NCI-H345 treated with DMSO at 0.1 percent for 48 hours (cell line): ENCODE measurements around the gene SPTBN1.
"Not testable (repeated sequence)": the region's sequence is repeated elsewhere in the genome, so short reads cannot be mapped to it uniquely, and the experiment has no call there.

Experiments
- DNase-seq: peaks from one replicate; lab custom pipeline; 2025; ENCODE audit not compliant: unreplicated experiment; lab: John Stamatoyannopoulos, UW

The SPTBN1 gene

GRCh38 chr2:54525321-54525720 is 69.2 kb downstream of the SPTBN1 start:
- no peak for DNase-seq

DNA sequence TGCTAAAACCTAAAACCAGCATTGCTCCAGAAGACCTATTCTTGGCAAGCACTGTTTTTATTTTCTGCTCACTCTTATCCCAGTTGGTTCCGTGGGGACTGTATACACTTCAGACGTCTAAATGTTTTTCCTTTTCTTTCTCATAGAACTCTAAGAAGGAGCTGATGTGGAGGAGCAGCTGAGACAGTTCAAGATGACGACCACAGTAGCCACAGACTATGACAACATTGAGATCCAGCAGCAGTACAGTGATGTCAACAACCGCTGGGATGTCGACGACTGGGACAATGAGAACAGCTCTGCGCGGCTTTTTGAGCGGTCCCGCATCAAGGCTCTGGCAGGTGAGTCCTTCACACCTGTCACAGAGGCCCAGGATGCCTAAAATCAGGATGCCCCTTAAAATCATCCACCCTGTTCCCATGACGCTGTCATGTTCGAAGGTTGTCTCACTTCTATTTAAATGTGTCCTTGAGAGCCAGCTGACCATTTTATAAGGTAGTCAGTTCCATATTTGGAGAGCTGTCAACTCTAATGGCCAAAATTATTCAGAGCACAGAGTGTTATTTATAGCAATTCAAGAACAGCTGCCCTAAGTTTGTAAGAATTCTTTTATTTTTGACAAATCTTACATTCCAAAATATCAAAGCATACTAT is 70.2 kb downstream of the SPTBN1 start:
- no peak for DNase-seq

- DNase-seq: no peak
Observed at GRCh38 chr2:54528311-54528955, 72.3 kb downstream of the SPTBN1 start.

- DNase-seq: not testable (repeated sequence)
Observed at GRCh38 chr2:54529518-54529917, 73.4 kb downstream of the SPTBN1 start.

DNA sequence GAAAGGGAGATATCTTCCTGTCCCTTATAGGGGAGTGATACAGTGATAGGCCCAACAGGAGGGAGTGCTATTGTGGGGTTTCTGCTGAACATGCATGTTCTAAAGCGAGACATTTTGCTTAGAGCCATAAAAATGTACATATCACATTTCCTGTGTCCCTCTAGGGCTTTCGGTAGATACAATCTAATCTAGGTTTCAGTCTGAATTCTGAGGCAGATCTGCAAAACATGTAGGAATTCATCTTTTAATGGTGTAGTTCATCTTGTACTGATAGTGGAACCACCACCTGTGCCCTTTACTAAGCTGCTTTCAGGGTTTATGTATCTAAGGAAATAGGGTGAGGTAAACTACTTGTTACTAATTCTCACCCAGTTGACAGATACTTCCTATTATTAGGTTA is 73.8 kb downstream of the SPTBN1 start:
- DNase-seq: no peak

DNA sequence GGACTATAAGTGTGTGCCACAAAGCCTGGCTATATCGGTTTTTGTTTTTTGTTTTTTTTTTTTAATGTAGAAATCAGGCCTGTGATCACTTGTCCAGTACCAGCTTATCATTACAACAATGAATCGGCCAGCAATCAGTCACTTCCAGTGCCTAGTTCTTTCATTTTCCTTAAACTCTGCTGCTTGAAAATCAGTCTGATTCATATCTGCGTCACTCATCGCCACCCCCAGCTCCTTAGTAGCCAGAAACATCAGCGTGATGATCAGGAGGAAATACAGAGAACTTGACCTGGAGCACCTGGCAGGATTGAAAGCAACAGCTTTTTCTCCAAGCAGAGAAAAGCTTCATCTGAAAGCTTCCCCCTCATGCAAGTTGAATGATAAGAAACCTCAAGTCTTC is 75.4 kb downstream of the SPTBN1 start:
- DNase-seq: no peak

DNA sequence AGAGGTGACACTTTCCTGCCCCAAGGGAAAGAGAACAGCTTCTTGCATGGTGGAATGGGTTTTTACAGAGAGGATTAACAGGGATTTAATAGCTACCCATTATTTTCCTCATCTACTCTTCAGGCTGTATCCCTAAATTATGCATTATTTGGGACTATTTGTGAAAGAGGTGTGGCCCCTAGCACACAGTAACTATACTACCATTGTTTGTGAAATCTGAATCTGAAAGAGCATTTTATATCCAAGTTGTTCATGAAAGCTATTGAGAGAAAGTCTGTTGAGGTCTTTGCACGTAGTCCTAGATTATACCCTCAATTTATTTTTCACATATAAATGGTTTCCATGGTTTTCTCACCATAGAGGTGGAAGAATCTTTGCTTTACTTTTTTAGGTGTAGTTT is 78.1 kb downstream of the SPTBN1 start:
- DNase-seq: no peak

- no peak for DNase-seq
Observed at GRCh38 chr2:54534625-54535024, 78.5 kb downstream of the SPTBN1 start.

GRCh38 chr2:54535599-54536195 is 79.6 kb downstream of the SPTBN1 start:
- no peak for DNase-seq

- DNase-seq: no peak
Observed at GRCh38 chr2:54536720-54537119, 80.6 kb downstream of the SPTBN1 start.

GRCh38 chr2:54538537-54538936 is 82.4 kb downstream of the SPTBN1 start:
- no peak for DNase-seq

GRCh38 chr2:54539683-54540082 is 83.6 kb downstream of the SPTBN1 start:
- DNase-seq: no peak

- DNase-seq: no peak
Observed at GRCh38 chr2:54540194-54540593, 84.1 kb downstream of the SPTBN1 start.

DNA sequence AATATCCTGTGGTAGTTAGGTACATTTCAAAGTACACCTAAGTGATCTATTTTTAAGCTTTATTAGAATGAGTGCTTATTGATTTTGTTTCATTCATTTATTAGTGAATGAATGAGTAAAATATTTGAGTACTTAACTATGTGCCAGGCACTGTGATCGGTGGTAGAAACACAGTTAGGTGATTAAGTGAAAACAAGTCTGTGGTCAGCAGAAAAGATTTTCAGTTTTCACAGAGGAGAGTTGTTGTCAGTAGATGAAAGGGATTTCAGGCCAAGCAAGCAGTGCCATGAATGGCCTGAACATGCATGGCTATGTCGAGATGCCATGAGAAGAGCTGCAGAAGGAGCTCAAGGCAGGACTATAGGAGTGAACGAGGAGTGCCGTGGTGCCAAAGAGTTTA is 85.9 kb downstream of the SPTBN1 start:
- DNase-seq: no peak

DNA sequence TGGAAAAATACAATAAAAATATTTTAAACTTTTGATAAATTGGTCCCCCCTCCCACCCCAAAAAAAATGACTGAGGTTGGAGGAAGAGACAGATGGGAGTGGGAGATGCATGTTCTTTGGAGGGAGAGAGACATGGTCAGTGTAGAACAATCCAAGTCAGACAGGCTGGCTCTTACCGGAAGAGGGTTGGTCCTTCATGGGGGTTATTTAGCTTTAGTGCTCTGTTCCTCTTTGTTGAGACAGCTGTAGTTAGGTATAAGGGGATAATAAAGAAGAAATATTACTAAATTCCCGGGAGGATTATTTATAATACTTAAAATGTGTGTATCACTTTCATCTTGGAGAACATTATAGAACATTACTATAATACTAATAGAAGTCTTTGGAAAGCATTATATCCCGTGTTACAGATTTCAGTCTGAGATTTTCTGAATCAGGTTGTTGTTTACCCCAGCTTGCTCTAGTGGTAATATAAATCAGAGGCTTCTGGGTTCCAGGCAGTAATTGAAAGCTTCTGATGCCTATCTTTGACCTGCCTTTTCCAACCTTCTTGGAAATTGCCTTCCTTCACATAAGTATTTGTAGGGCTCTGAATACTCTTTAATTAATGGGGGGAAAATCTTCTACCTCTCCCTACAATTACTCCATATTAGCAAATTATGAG is 87.7 kb downstream of the SPTBN1 start:
- no peak for DNase-seq

- no peak for DNase-seq
Observed at GRCh38 chr2:54545702-54546450, 89.7 kb downstream of the SPTBN1 start.

DNA sequence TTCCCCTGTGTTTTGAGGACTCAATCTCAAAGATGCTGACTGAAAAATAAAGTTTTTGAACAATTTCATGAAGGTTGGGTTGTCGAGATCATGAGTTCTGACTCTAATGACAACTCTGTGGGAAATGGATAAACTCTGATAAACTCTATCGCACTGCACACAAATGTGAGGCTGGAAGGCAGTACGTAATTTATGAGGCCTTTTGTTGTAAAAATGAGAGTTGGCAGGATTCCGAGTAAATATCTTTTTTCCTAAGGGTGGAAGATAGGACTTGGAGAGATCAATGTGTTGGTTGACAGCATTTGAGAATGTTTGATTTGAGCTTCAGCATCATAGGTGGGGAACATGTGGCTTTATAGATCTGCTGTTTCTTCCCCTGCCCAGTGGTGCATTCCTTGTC is 90.4 kb downstream of the SPTBN1 start:
- DNase-seq: no peak

GRCh38 chr2:54546923-54547720 is 91.0 kb downstream of the SPTBN1 start:
- DNase-seq: no peak

DNA sequence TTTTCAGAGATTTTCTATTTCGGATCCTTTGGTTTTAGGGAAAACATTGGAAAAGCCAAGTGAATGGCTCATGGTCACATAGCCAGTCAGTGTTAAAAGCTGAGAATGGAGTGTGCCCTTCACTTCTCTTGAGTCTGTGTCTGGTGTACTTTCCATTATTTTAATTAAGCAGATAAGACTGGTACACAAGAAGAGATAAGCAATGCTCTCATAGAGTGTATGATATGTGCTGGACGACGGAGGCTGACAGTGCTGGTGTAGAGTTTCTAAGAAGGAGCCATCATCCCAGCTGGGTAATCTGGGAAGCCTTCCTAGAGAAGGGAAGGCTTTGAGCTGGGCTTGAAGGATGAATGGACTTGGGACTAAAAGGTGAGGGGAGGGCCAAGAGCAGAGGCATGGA is 93.3 kb downstream of the SPTBN1 start:
- DNase-seq: no peak

DNA sequence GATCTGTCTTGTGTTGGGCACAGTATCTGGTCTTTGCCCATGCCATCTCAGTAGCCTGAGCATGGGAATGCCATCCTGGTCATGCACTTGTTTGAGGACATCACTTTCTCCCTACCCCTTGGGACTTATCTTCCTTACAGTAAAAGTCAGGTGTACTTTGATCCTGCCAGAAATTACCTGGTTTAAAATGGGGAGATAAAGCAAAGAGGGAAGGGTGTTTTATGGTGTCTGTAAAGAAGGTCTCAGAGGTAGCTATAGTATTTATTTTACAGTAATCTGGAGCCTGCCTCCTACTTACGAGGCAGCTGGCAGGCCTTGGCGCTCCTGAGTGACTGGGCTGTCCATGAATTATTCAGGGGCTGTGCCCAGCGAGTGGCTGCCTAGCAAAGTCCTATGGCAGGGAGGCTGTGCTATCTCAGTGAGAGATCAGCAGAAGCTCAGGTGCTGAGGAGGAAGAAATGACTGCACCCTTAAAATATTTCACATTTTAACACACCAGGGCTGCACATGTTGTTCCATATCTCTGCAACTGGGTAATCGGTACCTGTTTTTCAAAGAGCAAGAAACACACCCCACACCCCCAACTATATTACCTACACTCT is 93.9 kb downstream of the SPTBN1 start:
- DNase-seq: no peak
